ENCODE data around the gene TMEM117.
"Not testable (repeated sequence)": the region's sequence is repeated elsewhere in the genome, so short reads cannot be mapped to it uniquely, and the experiment has no call there.

The TMEM117 gene

GRCh38 chr12:43840338-43840737 lies 4.5 kb downstream of the TMEM117 start:
- DNase-seq (ENCODE audit: low read depth in 1 of 2, low spot score in 1 of 2) = no peak

DNA sequence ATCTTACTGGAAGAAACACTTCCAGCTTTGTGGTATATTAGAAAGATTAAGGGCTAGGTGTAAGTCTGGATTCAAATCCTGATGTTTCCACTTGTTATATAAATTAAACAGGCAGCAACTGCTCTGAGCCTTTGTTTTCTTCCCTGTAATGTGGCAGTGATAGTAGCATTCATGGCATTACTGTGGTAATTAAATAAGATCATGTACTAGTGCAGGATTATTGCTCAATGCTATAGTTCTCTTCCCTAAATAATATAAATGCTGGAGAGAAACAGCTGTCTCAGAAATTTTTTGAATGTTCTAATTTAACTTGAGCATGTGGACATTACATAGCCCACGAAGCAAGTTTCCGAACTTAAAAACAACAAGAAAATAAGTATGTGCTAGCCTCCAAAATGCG lies 5.4 kb downstream of the TMEM117 start:
- DNase-seq (ENCODE audit: low read depth in 1 of 2, low spot score in 1 of 2) = no peak

DNA sequence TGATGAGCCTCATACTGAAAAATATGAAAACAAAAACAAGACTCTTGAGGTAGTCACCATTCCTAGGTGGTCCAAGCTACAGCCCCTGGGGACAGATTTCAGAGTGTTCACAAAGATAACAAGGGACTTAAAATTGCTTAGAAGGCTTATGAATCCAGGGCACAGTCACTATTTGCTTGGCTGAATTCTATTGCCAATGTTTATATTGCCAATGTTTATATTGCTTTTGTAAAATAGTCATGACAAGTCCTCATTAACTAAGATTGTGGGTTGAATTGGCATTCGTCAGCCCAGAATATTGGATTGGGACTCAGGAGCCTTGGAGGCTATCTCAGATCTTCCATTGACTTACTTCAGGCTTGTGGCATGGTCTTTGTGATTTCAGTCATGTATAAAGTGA lies 6.4 kb downstream of the TMEM117 start:
- no peak for DNase-seq (ENCODE audit: low read depth in 1 of 2, low spot score in 1 of 2)

GRCh38 chr12:43847425-43848225 lies 11.7 kb downstream of the TMEM117 start:
- DNase-seq (ENCODE audit: low read depth in 1 of 2, low spot score in 1 of 2) = not testable (repeated sequence)

GRCh38 chr12:43848226-43848507 lies 12.3 kb downstream of the TMEM117 start:
- no peak for DNase-seq (ENCODE audit: low read depth in 1 of 2, low spot score in 1 of 2)

GRCh38 chr12:43848786-43849185 lies 12.9 kb downstream of the TMEM117 start:
- DNase-seq (ENCODE audit: low read depth in 1 of 2, low spot score in 1 of 2) = no peak

- no peak for DNase-seq (ENCODE audit: low read depth in 1 of 2, low spot score in 1 of 2)
These were observed 16.9 kb downstream of the TMEM117 start for GRCh38 chr12:43852744-43853143.

GRCh38 chr12:43856972-43857371 lies 21.1 kb downstream of the TMEM117 start:
- no peak for DNase-seq (ENCODE audit: low read depth in 1 of 2, low spot score in 1 of 2)

GRCh38 chr12:43858096-43858495 lies 22.2 kb downstream of the TMEM117 start:
- DNase-seq (ENCODE audit: low read depth in 1 of 2, low spot score in 1 of 2) = no peak

GRCh38 chr12:43858991-43859390 lies 23.1 kb downstream of the TMEM117 start:
- DNase-seq (ENCODE audit: low read depth in 1 of 2, low spot score in 1 of 2) = no peak

GRCh38 chr12:43861015-43861839 lies 25.3 kb downstream of the TMEM117 start:
- DNase-seq (ENCODE audit: low read depth in 1 of 2, low spot score in 1 of 2) = no peak

DNA sequence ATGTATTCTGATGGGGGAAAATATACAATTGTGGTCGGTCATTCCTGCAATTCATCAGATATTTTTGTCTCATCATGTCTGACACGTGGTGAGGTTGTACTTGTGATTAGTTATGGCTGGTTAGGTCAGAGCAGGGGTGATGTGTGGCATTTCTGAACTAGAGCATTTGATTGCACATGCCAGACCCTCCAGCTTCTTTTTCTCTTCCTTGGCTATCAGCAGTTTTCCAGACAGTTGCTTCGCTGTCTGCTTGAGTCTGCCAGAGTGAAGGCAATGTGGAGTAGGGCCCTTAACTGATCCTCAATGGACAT lies 25.9 kb downstream of the TMEM117 start:
- no peak for DNase-seq (ENCODE audit: low read depth in 1 of 2, low spot score in 1 of 2)

DNA sequence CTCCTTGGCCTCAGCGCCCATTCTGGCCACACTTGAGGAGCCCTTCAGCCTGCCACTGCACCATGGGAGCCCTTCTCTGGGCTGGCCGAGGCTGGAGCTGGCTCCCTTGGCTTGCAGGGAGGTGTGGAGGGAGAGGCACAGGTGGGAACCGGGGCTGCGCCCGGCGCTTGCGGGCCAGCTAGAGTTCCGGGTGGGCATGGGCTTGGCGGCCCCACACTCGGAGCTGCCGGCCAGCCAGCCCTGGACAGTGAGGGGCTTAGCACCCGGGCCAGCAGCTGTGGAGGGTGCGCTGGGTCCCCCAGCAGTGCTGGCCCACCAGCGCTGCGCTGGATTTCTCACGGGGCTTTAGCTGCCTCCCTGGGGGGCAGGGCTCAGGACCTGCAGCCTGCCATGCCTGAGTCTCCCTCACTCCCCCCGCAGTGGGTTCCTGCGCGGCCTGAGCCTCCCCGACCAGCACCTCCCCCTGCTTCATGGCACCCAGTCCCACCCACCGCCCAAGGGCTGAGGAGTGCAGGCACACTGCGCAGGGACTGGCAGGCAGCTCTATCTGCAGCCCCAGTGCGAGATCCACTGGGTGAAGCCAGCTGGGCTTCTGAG lies 28.0 kb downstream of the TMEM117 start:
- no peak for DNase-seq (ENCODE audit: low read depth in 1 of 2, low spot score in 1 of 2)

- not testable (repeated sequence) for DNase-seq (ENCODE audit: low read depth in 1 of 2, low spot score in 1 of 2)
These were observed 28.7 kb downstream of the TMEM117 start for GRCh38 chr12:43864557-43864956.

DNA sequence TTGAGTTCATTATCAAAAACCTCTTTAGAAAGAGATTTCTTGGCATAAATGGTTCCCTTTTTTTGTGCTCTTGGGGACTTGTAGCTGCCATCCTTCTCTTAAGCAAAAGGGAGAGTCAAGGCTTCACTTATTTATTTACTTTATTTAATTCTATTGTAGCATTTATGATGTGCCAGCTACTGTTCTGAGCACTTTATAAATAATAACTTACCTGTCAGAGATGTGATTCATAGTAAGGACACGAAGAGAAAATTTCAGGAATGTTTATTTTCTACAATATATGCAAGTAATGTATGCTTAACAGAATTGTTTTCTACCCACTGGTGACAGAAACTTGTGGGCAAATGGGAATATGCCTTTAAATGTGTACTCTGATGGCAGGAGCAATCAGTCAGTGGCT lies 33.3 kb downstream of the TMEM117 start:
- DNase-seq (ENCODE audit: low read depth in 1 of 2, low spot score in 1 of 2) = no peak

GRCh38 chr12:43869765-43870164 lies 33.9 kb downstream of the TMEM117 start:
- DNase-seq (ENCODE audit: low read depth in 1 of 2, low spot score in 1 of 2) = not testable (repeated sequence)

GRCh38 chr12:43871258-43871657 lies 35.4 kb downstream of the TMEM117 start:
- not testable (repeated sequence) for DNase-seq (ENCODE audit: low read depth in 1 of 2, low spot score in 1 of 2)

DNA sequence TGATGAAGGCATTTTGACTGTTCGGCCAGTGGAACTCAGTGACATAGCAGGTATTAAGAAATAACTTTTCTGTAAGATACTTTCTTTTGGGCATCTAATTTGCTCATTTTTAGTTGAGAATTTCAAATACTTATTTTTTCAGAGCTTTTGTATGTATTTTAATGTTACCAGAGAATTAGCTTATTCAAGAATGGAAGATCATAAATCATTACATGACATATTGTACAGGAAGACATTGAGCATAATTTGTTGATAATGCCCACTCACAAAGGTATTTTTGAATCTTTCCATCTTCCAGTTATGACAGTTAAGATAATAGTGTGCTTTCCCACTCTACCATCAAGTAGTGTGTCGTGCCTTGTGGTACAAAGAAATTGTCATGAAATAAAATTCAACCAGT lies 36.5 kb downstream of the TMEM117 start:
- no peak for DNase-seq (ENCODE audit: low read depth in 1 of 2, low spot score in 1 of 2)

DNA sequence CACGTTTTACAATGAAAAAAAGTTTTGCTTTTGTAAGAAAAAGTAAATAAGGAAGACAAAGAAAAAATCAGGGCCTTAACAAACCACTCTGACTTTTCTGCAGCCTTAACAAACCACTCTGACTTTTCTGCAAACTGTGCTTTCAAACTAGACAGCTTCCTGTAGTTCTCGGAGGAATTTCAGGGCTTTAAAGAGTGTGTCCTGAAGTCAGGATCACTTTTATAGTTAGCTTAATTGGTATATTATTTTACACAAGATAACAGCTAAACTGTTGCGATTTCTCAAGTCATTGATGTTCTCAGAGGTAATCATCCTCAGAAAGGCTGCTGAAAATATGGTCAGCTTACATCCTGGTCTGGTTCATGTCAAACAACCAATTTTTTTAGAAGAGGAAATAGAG lies 42.2 kb downstream of the TMEM117 start:
- DNase-seq (ENCODE audit: low read depth in 1 of 2, low spot score in 1 of 2) = no peak

- DNase-seq (ENCODE audit: low read depth in 1 of 2, low spot score in 1 of 2) = no peak
These were observed 44.7 kb downstream of the TMEM117 start for GRCh38 chr12:43880547-43880946.

GRCh38 chr12:43882578-43883178 lies 46.8 kb downstream of the TMEM117 start:
- DNase-seq (ENCODE audit: low read depth in 1 of 2, low spot score in 1 of 2) = peak in 1 of 2 donors; percentile 22

DNA sequence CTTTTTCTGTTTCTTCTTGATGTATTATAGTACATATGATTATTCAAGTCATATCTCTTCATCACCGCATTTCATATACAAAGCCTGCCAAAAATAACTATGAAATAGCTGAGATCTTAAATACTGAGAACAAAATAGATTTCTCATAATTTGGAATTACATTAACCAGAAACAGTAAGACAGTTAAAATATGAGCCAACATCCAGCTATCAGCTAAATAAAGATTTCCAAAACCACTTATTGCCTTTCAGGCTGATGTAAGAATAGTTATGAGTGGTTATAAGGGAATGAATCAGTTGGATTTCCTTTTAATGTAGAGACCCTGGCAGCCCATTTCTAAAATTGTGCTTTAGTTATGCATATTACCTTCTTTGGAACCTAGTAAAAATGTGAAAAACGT lies 47.4 kb downstream of the TMEM117 start:
- DNase-seq (ENCODE audit: low read depth in 1 of 2, low spot score in 1 of 2) = no peak

Measured in activated CD4-positive, alpha-beta T cell treated with anti-CD3 and anti-CD28 coated beads, Interleukin-2, amount 50 U/mL, for 24 hours (primary cell).